GM12865 (cell line): ENCODE measurements around the gene GAS2L2.
"Not testable (repeated sequence)": the region's sequence is repeated elsewhere in the genome, so short reads cannot be mapped to it uniquely, and the experiment has no call there.

ENCODE experiments used
- DNase-seq: peaks from one replicate; pipeline ENCODE4 v3.0.0; 2010; ENCODE audit warnings: low read depth
- H3K4me3 ChIP-seq: 2 replicates; pipeline ENCODE4 v1.5.1; 2011; ENCODE audit warnings: mild to moderate bottlenecking, low read depth, low read length, control low read depth
- TF ChIP-seq, protein P1 (sequence below): IDR thresholded peaks from 2 replicates; pipeline ENCODE4 v1.5.1; 2011; ENCODE audit warnings: low read length, control low read depth, low read depth, inconsistent platforms; ENCODE audit not compliant: insufficient read depth; ENCODE audit errors: missing control alignments

Gene GAS2L2

DNA sequence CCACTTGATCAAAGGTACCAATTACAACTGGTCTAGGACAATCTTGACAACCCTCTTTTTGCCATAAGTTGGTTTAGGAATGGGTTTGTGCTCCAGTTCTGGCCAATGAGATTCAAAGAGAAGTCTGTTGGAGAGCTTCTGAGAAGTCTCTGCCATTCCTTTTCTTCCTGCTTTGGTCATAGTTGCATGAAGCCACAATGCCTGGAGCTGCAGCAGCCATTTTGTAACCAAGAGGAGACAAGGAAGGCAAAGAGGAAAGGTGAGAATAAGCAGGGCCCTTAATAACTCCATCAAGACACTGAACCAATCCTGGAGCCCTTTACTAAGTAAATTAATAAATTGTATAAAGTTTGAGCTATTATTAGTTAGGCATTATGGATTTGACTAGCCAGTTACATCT is 4.2 kb upstream of the GAS2L2 start:
- H3K4me3 ChIP-seq, result no peak overlapping the region
- DNase-seq, result no peak
- TF ChIP-seq, protein P1, sequence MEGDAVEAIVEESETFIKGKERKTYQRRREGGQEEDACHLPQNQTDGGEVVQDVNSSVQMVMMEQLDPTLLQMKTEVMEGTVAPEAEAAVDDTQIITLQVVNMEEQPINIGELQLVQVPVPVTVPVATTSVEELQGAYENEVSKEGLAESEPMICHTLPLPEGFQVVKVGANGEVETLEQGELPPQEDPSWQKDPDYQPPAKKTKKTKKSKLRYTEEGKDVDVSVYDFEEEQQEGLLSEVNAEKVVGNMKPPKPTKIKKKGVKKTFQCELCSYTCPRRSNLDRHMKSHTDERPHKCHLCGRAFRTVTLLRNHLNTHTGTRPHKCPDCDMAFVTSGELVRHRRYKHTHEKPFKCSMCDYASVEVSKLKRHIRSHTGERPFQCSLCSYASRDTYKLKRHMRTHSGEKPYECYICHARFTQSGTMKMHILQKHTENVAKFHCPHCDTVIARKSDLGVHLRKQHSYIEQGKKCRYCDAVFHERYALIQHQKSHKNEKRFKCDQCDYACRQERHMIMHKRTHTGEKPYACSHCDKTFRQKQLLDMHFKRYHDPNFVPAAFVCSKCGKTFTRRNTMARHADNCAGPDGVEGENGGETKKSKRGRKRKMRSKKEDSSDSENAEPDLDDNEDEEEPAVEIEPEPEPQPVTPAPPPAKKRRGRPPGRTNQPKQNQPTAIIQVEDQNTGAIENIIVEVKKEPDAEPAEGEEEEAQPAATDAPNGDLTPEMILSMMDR, result no peak

DNA sequence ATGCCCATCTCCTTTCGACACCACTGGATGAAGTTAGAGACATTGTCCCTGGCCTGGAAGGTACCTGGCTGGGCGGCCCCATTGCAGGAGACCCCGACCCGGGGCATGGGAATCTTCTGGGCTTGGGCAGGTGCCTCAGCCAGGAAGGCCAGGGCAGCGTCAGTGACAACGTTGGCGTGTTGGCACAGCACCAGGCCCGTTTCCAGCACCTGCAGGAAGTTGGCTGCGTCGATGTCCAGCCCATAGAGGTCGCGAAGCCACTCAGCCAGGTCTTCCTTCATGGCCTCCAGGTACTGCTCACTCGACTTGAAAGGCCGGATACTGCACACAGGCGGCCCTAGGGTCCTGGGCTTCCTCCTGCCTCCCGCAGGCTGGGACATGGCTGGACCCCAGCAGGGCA is 568 bp downstream of the GAS2L2 start:
- TF ChIP-seq, protein P1, result no peak
- DNase-seq, result no peak
- no peak overlapping the region for H3K4me3 ChIP-seq

DNA sequence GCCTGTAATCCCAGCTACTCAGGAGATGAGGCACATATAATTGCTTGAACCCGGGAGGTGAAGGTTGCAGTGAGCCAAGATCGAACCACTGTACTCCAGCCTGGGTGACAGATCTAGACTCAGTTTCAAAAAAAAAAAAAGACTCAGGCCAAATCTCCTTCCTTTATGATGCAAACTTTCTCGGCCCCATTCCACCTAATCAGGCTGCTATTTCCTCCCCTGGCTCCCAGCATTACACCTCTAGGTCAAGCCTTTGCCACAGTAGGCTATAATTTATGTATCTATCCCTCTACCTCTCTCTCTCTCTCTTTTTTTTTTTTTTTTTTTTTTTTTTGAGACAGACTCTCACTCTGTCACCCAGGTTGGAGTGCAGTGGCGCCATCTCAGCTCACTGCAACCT is 1.5 kb downstream of the GAS2L2 start:
- DNase-seq, H3K4me3 ChIP-seq: not testable (repeated sequence)

DNA sequence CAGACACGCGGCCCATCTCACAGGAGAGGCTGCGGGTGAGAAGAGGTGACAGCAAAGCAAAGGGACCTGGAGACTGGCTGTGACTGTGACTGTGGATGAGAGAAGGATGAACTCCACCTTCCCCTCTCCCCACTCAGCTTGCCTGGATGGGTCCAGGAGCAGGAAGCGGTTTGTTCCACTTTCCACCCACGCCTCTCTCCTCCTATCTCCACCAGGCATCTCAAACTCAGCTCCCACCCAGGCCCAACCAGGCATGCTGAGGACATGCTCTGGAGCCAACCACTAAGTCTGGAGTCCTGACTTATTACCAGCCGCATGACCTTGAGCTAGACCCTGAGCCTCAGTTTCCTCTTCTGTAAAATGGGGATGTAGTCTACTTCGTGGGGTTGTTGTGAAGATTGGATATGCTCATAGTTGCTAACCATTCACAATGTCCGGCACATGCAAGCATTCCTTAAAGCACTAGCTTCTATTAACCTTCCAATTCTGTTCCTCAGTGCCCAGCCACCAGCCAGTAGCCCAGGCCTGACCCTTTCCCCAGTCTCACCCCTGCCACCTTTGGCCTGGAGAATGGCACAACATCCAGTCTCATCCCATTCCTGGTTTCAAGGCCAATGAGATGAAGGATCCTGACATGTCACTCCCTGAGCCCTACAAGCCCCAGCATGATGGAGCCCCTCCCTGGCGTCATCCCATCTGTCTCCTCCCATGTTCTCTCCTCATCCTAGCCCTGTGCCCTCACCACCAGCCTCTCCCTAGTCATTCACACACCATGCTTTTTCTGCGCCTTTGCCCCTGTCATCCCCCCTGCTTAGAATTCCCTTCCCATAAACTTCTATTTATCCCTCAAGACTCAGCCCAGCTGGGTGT is 2.3 kb downstream of the GAS2L2 start:
- H3K4me3 ChIP-seq, result no peak overlapping the region
- TF ChIP-seq, protein P1, result no peak
- DNase-seq, result no peak

DNA sequence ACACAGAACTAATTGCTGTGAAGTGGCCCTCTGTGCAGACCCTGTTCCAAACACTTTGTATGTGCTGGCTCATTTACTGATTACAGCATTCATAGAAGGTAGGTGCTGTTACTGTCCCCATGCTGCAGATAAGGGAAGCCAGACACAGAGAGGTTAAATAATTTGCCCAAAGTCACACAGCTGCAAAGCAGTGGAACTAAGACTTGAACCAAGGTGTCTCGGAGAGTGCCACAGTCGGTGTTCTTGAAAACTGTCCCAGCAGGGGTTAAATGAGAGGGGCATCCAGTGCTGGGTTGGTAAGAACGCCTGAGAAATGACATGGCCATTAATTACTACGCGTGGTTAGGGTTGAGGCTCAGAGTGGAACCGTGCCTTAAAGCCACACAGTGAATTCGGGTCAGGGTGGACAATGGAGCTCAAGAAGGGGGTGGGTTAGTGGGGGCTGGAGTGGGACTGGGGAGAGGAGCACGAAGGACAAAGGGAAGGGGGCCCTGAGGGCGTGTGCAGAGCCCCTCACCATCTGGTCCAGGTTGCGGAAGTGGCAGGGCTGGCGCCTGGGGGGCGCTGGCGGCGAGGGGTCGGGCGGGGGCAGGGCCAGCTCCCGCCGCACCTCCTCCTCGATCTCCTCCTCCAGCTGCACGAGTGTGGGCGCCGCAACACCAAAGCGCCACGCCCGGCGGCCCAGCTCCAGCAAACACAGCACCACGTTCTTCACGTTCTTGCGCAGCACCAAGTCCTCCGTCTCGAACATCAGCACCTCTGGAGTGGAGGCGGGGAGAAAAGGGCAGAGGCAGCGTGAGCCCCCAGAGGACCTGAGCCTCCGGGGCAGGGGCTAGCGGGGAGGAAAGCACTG is 3.3 kb downstream of the GAS2L2 start:
- no peak overlapping the region for H3K4me3 ChIP-seq
- no peak for DNase-seq
- TF ChIP-seq, protein P1, result no peak

DNA sequence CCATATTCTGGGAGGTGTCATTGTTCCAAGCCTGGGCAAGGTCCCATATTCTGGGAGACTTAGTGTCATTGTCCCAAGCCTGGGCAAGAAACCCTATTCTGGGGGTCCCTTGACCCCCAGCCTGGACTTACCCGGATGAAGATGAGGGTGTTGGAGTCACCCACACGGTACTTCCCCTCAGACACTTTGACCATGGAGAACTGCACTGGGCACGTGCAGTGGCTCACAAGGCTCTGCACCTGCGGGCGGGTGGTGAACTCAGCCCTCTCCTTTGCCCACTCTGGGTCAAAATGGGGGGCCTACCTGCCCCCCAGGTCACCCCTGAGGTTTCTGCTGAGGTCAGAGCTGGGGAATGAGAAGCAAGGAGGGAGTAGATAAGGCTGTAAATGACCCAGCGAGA is 4.1 kb downstream of the GAS2L2 start:
- no peak overlapping the region for H3K4me3 ChIP-seq
- TF ChIP-seq, protein P1, result no peak
- no peak for DNase-seq

DNA sequence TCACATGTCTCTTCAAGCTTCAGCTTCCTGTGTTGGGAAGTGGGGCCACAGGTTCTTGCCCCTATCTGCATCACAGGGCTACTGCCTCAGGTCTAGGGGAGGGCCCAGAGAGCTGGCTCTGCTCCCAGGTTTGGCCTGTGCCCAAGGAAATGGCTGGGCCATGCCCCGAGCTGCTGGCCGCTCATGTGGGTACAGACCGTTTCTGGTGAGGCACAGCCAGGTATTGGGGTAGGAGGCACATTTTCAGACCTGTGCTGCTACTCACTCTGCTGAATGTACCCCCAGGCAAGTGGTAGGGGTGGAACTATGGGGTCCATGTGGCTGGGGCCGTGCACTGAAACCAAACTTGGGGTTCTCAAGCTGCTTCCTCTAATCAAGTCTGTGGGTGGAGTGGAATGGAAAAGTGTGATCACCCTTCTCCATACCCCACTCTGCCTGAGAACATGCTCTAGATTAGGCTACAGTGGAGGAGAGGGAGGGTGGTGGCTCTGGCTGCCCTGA is 4.6 kb downstream of the GAS2L2 start:
- H3K4me3 ChIP-seq, result no peak overlapping the region
- no peak for DNase-seq
- TF ChIP-seq, protein P1, result no peak
